ENCODE data around the gene HLA-DQB1. TPM values are rescaled to one million over a fixed set of nuclear protein-coding genes. Genes with fewer than 3 reads are reported as not detected.
"Not testable (repeated sequence)": the region's sequence is repeated elsewhere in the genome, so short reads cannot be mapped to it uniquely, and the experiment has no call there.

Gene HLA-DQB1
- polyA plus RNA-seq, 4 donors = 23.5 to 181 (median 85.8) TPM

- 0% methylated on average over 1 of the region's 1 CpG for WGBS, 3 donors
- H3K36me3 ChIP-seq (ENCODE audit: control insufficient read depth in 3 of 3, insufficient read depth in 2 of 3, low read depth in 1 of 3, low read length in 3 of 3) = no peaks in the 10 kb centered on the region
- no peak overlapping the region for H3K27ac ChIP-seq (ENCODE audit: low read depth in 1 of 3, low read length in 2 of 3)
- H3K9me3 ChIP-seq (ENCODE audit: control insufficient read depth in 2 of 2, insufficient read depth in 1 of 2, low read depth in 1 of 2, low read length in 1 of 2) = no peaks in the 10 kb centered on the region
- no peak overlapping the region for H3K4me3 ChIP-seq (ENCODE audit: low read depth in 1 of 3, low read length in 3 of 3)
- peak; percentile 34 to 84 for DNase-seq
- no peaks in the 10 kb centered on the region for H3K4me1 ChIP-seq (ENCODE audit: control insufficient read depth in 3 of 3, insufficient read depth in 2 of 3, low read depth in 1 of 3, low read length in 2 of 3)
- H3K27me3 ChIP-seq (ENCODE audit: control insufficient read depth in 3 of 3, insufficient read depth in 3 of 3, low read length in 3 of 3) = no peaks in the 10 kb centered on the region
- FAIRE-seq = no peak
Measured at GRCh38 chr6:32692019-32692418, 25.6 kb upstream of the HLA-DQB1 start.

- H3K27me3 ChIP-seq (ENCODE audit: control insufficient read depth in 3 of 3, insufficient read depth in 3 of 3, low read length in 3 of 3) = no peaks in the 10 kb centered on the region
- H3K36me3 ChIP-seq (ENCODE audit: control insufficient read depth in 3 of 3, insufficient read depth in 2 of 3, low read depth in 1 of 3, low read length in 3 of 3) = no peaks in the 10 kb centered on the region
- 67 to 76% (median 70%) methylated on average over 5 of the region's 5 CpGs for WGBS, 3 donors
- FAIRE-seq = no peak
- H3K4me1 ChIP-seq (ENCODE audit: control insufficient read depth in 3 of 3, insufficient read depth in 2 of 3, low read depth in 1 of 3, low read length in 2 of 3) = no peaks in the 10 kb centered on the region
- DNase-seq = no peak
- H3K4me3 ChIP-seq (ENCODE audit: low read depth in 1 of 3, low read length in 3 of 3) = no peak overlapping the region
- H3K9me3 ChIP-seq (ENCODE audit: control insufficient read depth in 2 of 2, insufficient read depth in 1 of 2, low read depth in 1 of 2, low read length in 1 of 2) = no peaks in the 10 kb centered on the region
- H3K27ac ChIP-seq (ENCODE audit: low read depth in 1 of 3, low read length in 2 of 3) = no peak overlapping the region
Measured at GRCh38 chr6:32689531-32690501, 23.4 kb upstream of the HLA-DQB1 start.

GRCh38 chr6:32685603-32686002, 19.1 kb upstream of the HLA-DQB1 start:
- no peaks in the 10 kb centered on the region for H3K4me1 ChIP-seq (ENCODE audit: control insufficient read depth in 3 of 3, insufficient read depth in 2 of 3, low read depth in 1 of 3, low read length in 2 of 3)
- no peaks in the 10 kb centered on the region for H3K36me3 ChIP-seq (ENCODE audit: control insufficient read depth in 3 of 3, insufficient read depth in 2 of 3, low read depth in 1 of 3, low read length in 3 of 3)
- no peak overlapping the region for H3K4me3 ChIP-seq (ENCODE audit: low read depth in 1 of 3, low read length in 3 of 3)
- peaks cover 0 to 3% (median 0%) of the 10 kb centered on the region in 3 donors for H3K27me3 ChIP-seq (ENCODE audit: control insufficient read depth in 3 of 3, insufficient read depth in 3 of 3, low read length in 3 of 3)
- 15 to 78% (median 33%) methylated on average over 1 of the region's 1 CpG for WGBS, 3 donors
- no peaks in the 10 kb centered on the region for H3K9me3 ChIP-seq (ENCODE audit: control insufficient read depth in 2 of 2, insufficient read depth in 1 of 2, low read depth in 1 of 2, low read length in 1 of 2)
- DNase-seq (peak in 1 of 2 donors; percentile 60), FAIRE-seq (no peak)
- H3K27ac ChIP-seq (ENCODE audit: low read depth in 1 of 3, low read length in 2 of 3) = no peak overlapping the region

- 89 to 91% (median 90%) methylated on average over 3 of the region's 3 CpGs for WGBS, 3 donors
- Histone ChIP-seq H3K4me1 (ENCODE audit: control insufficient read depth in 3 of 3, insufficient read depth in 2 of 3, low read depth in 1 of 3, low read length in 2 of 3) (no peaks in the 10 kb centered on the region), H3K27ac (ENCODE audit: low read depth in 1 of 3, low read length in 2 of 3) (no peak overlapping the region), H3K9me3 (ENCODE audit: control insufficient read depth in 2 of 2, insufficient read depth in 1 of 2, low read depth in 1 of 2, low read length in 1 of 2) (no peaks in the 10 kb centered on the region), H3K4me3 (ENCODE audit: low read depth in 1 of 3, low read length in 3 of 3) (no peak overlapping the region), H3K36me3 (ENCODE audit: control insufficient read depth in 3 of 3, insufficient read depth in 2 of 3, low read depth in 1 of 3, low read length in 3 of 3) (no peaks in the 10 kb centered on the region), H3K27me3 (ENCODE audit: control insufficient read depth in 3 of 3, insufficient read depth in 3 of 3, low read length in 3 of 3) (peaks cover 0 to 3% (median 0%) of the 10 kb centered on the region in 3 donors)
- DNase-seq (no peak), FAIRE-seq (no peak)
Measured at GRCh38 chr6:32684246-32684645, 17.8 kb upstream of the HLA-DQB1 start.

- peaks cover 0 to 3% (median 0%) of the 10 kb centered on the region in 3 donors for H3K27me3 ChIP-seq (ENCODE audit: control insufficient read depth in 3 of 3, insufficient read depth in 3 of 3, low read length in 3 of 3)
- no peaks in the 10 kb centered on the region for H3K36me3 ChIP-seq (ENCODE audit: control insufficient read depth in 3 of 3, insufficient read depth in 2 of 3, low read depth in 1 of 3, low read length in 3 of 3)
- FAIRE-seq (no peak), DNase-seq (no peak)
- H3K4me3 ChIP-seq (ENCODE audit: low read depth in 1 of 3, low read length in 3 of 3) = no peak overlapping the region
- WGBS, 3 donors = 96 to 100% (median 96%) methylated on average over 1 of the region's 1 CpG
- H3K27ac ChIP-seq (ENCODE audit: low read depth in 1 of 3, low read length in 2 of 3) = no peak overlapping the region
- H3K4me1 ChIP-seq (ENCODE audit: control insufficient read depth in 3 of 3, insufficient read depth in 2 of 3, low read depth in 1 of 3, low read length in 2 of 3) = no peaks in the 10 kb centered on the region
- H3K9me3 ChIP-seq (ENCODE audit: control insufficient read depth in 2 of 2, insufficient read depth in 1 of 2, low read depth in 1 of 2, low read length in 1 of 2) = no peaks in the 10 kb centered on the region
Measured at GRCh38 chr6:32680055-32680454, 13.6 kb upstream of the HLA-DQB1 start.

GRCh38 chr6:32679492-32679891, 13.0 kb upstream of the HLA-DQB1 start:
- no peak for FAIRE-seq

GRCh38 chr6:32674123-32674522, 7.7 kb upstream of the HLA-DQB1 start:
- not testable (repeated sequence) for H3K9me3 ChIP-seq (ENCODE audit: control insufficient read depth in 2 of 2, insufficient read depth in 1 of 2, low read depth in 1 of 2, low read length in 1 of 2); FAIRE-seq; H3K27ac ChIP-seq (ENCODE audit: low read depth in 1 of 3, low read length in 2 of 3); H3K4me3 ChIP-seq (ENCODE audit: low read depth in 1 of 3, low read length in 3 of 3); H3K4me1 ChIP-seq (ENCODE audit: control insufficient read depth in 3 of 3, insufficient read depth in 2 of 3, low read depth in 1 of 3, low read length in 2 of 3); H3K27me3 ChIP-seq (ENCODE audit: control insufficient read depth in 3 of 3, insufficient read depth in 3 of 3, low read length in 3 of 3); DNase-seq; H3K36me3 ChIP-seq (ENCODE audit: control insufficient read depth in 3 of 3, insufficient read depth in 2 of 3, low read depth in 1 of 3, low read length in 3 of 3)
- WGBS, 3 donors = 90 to 93% (median 90%) methylated on average over 6 to 7 of the region's 7 CpGs

More at GRCh38 chr6:32679492-32679891, 13.0 kb upstream of the HLA-DQB1 start:
- Histone ChIP-seq H3K4me1 (ENCODE audit: control insufficient read depth in 3 of 3, insufficient read depth in 2 of 3, low read depth in 1 of 3, low read length in 2 of 3) (no peaks in the 10 kb centered on the region), H3K27me3 (ENCODE audit: control insufficient read depth in 3 of 3, insufficient read depth in 3 of 3, low read length in 3 of 3) (peaks cover 0 to 3% (median 0%) of the 10 kb centered on the region in 3 donors), H3K4me3 (ENCODE audit: low read depth in 1 of 3, low read length in 3 of 3) (no peak overlapping the region), H3K27ac (ENCODE audit: low read depth in 1 of 3, low read length in 2 of 3) (no peak overlapping the region), H3K36me3 (ENCODE audit: control insufficient read depth in 3 of 3, insufficient read depth in 2 of 3, low read depth in 1 of 3, low read length in 3 of 3) (no peaks in the 10 kb centered on the region), H3K9me3 (ENCODE audit: control insufficient read depth in 2 of 2, insufficient read depth in 1 of 2, low read depth in 1 of 2, low read length in 1 of 2) (no peaks in the 10 kb centered on the region)
- WGBS, 3 donors = 74 to 82% (median 78%) methylated on average over 4 of the region's 4 CpGs
- no peak for DNase-seq

GRCh38 chr6:32671908-32672307, 5.5 kb upstream of the HLA-DQB1 start:
- H3K4me1 ChIP-seq (ENCODE audit: control insufficient read depth in 3 of 3, insufficient read depth in 2 of 3, low read depth in 1 of 3, low read length in 2 of 3); H3K36me3 ChIP-seq (ENCODE audit: control insufficient read depth in 3 of 3, insufficient read depth in 2 of 3, low read depth in 1 of 3, low read length in 3 of 3); H3K27ac ChIP-seq (ENCODE audit: low read depth in 1 of 3, low read length in 2 of 3); H3K4me3 ChIP-seq (ENCODE audit: low read depth in 1 of 3, low read length in 3 of 3); H3K27me3 ChIP-seq (ENCODE audit: control insufficient read depth in 3 of 3, insufficient read depth in 3 of 3, low read length in 3 of 3); DNase-seq; FAIRE-seq; H3K9me3 ChIP-seq (ENCODE audit: control insufficient read depth in 2 of 2, insufficient read depth in 1 of 2, low read depth in 1 of 2, low read length in 1 of 2): not testable (repeated sequence)
- WGBS, 3 donors = 61 to 74% (median 71%) methylated on average over 2 of the region's 2 CpGs

Measured in small intestine (tissue), 7 donors.